HG03060 (cell line): ENCODE results near the gene UBIAD1.
A peak's percentile ranks its signal among the peaks of the same experiment; 100 is the strongest.
"Not testable (repeated sequence)": the region's sequence is repeated elsewhere in the genome, so short reads cannot be mapped to it uniquely, and the experiment has no call there.

Source experiments
- ATAC-seq: cut with Tn5 transposase; IDR thresholded peaks from one replicate; pipeline ENCODE4 v1.9.1; 2021; ENCODE audit warnings: low read depth, moderate number of reproducible peaks; ENCODE audit not compliant: unreplicated experiment

The UBIAD1 gene, protein sequence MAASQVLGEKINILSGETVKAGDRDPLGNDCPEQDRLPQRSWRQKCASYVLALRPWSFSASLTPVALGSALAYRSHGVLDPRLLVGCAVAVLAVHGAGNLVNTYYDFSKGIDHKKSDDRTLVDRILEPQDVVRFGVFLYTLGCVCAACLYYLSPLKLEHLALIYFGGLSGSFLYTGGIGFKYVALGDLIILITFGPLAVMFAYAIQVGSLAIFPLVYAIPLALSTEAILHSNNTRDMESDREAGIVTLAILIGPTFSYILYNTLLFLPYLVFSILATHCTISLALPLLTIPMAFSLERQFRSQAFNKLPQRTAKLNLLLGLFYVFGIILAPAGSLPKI

GRCh38 chr1:11272832-11273594 is at the start of gene UBIAD1:
UBIAD1 (plus strand) TSS chr1:11273198; CDS start chr1:11273532, 334 bp downstream.
- ATAC-seq = peak; percentile 46

DNA sequence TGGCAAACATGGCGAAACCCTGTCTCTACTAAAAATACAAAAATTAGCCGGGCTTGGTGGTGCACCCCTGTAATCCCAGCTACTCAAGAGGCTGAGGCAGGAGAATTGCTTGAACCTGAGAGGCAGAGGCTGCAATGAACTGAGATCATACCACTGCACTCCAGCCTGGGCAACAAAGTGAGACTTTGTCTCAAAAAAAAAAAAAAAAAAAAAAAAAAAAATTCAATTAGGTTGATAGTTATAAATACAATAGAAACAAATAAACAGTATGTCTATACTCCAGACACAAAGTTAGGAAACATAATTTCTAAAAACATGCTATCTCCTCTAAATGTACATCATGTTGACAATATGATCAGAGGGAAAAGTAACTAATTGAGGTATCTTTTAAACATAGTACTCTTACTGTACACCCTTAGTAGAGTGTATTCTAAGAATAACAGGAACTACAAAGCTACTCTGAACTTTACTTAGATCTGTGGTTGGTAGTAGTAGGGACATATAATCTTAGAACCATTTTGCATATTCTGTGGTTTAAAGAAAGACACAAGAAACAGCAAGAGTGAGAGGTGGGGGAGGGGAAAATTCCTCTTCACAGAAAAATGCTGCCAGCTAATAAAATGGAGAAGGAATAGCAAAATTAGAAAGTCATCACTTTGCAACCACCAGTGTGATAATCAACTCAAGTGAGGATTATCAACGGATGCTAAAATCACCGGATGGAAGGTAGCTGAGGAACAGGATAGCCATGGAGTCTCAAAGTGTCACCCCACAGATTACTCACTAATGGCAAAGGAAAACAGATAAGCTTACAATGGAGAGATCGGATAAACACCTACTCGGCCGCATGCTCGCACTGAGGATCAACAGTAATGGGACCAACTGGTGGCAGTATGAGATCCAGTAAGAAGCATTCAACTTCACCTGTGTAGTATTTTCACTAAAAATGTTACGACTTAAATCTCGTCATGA is 45.6 kb upstream of the UBIAD1 start:
- no peak for ATAC-seq

DNA sequence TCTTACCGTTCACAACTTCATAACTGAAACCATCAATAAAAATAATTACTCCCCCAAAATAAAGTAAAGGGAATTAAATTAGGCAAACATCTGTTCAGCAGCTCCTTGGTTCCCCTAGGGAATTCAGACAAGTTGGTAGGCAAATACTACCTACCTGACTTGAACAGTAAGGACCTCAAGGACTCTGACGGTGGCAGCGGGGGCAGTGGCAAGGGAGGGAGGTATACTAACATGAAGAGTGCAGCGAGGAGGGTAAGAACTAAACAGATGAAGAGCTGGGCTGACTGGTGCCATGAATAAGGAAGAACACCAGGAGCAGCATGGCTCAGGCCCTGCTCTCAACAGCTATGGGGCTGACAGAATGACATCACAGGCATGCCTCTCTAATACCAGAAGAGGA is 43.8 kb upstream of the UBIAD1 start:
- ATAC-seq = no peak

GRCh38 chr1:11233208-11233607 is 39.8 kb upstream of the UBIAD1 start:
- ATAC-seq = no peak

GRCh38 chr1:11237356-11237755 is 35.6 kb upstream of the UBIAD1 start:
- no peak for ATAC-seq

DNA sequence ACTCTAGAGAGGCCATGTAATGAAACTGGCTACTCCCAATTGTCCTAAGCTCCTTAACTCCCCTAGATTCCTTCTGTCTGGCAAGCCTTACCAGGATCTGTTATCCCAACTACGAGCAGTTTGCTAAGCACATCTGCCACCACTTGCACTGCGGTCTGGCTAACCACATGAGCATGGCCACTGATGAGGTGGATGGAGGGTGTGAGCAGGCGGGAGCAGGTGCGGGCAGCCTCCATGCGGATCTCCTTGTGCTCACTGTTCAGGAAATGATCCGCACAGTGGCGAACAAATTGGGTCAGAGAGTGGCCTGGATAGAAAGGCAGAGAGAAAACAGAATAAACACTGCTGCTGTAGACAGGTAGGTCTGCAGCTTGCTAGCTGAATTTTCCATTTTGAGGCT is 34.7 kb upstream of the UBIAD1 start:
- no peak for ATAC-seq

DNA sequence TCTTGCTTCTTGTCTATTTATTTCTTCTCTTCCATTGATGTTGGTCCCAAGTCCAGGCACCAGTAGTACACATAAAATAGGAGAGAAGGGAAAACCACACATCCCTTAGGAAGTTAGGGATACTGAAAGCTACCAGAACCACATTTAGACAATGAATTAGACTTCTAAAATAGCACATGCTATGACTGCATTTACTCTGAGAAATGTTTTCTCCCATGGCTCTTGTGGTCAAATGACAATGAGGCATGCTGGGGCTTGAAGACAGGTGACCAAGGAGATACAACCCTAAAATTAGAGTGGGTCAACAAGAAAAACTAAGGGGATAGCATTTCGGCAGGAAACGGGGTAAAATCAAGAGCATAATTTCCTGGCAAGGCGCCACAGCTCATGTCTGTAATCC is 27.8 kb upstream of the UBIAD1 start:
- no peak for ATAC-seq

GRCh38 chr1:11245904-11246719 is 26.9 kb upstream of the UBIAD1 start:
- ATAC-seq = no peak

GRCh38 chr1:11248169-11248568 is 24.8 kb upstream of the UBIAD1 start:
- ATAC-seq = no peak

DNA sequence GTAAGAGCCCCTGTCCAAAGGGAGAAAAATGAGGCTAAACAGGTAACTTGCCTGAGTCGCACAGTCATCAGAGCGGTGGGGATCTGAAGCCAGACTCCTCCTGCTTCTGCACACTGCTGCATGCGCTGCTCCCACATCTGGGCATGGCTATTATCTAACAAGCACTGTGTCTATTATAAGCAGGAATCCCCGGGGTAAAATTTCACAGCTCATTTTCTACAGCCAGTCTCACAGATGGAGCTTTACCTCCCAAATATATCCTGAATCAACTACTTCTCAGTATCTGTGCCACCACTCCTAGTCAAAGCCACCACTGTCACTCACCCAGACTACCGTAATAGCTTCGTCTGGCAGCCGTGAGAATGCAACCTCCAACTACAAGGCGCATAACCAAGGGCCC is 20.5 kb upstream of the UBIAD1 start:
- no peak for ATAC-seq

- no peak for ATAC-seq
Measured at GRCh38 chr1:11253226-11253625, 19.8 kb upstream of the UBIAD1 start.

DNA sequence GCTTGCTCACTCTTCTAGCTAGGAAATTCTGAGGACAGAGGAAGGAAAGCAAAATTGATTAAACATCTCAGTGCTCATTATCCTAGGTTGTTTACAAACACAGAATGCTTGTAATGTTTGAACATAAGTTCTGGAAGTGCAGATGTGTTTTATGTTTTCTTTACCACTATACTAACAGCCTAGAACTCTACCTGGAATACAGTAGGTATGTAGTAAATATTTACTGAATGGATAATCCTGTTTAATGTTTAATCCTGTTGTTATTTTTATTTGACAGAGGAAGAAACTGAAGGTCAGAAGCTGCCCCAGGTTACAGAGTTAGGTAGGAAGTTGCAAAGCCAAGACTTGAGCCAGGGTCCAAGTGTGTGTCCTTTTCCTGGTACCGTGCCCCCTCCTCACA is 16.7 kb upstream of the UBIAD1 start:
- no peak for ATAC-seq

DNA sequence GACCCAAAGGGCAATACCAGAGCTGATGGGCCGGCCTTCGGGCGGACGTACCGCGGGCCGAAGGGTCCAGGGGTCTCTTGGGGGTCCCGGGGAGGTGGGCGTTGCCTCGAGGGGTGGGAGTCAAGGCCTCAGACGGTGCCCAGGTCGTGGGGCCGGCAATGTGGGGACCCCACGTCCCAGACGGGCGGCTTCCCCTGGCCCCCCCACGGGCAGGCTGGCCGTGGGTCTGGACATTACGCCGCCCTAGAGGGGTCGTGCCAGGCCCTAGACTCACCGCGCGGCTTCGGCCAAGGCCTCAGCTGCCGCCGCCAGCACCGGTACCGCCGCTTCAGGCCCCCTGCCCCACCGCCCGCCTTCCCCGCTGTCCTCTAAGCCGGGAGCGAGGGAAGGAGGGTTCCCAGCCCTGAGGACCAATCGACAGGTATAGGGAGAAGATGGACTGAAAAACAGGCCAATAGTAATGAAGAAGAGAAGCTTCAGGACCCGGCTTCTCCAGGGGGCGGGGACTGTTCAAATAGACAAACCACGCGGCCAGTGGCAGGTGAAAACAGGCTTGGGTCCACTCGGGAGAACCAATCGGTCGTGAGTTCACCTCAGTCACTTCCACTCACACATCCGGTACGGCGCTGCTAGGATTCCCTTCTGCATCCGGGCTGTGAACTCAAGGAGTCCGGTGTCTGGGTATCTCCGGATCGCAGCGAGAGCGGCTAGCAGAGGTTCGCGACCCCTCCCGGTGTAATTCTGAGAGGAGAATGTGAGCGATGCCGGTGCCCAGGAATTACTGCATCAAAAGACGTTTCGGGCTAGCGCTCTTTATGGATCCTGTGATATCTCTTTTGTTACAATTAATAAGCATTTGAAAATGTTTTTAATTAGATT is 10.6 kb upstream of the UBIAD1 start, which contains the start of gene MTOR:
TSS of gene MTOR (minus strand) at position 381 of the 879 bp plus-strand sequence. CDS start 3,142 bp downstream, outside the sequence.
- peak; percentile 96 for ATAC-seq

GRCh38 chr1:11266268-11267074 is 6.5 kb upstream of the UBIAD1 start:
- ATAC-seq = no peak

DNA sequence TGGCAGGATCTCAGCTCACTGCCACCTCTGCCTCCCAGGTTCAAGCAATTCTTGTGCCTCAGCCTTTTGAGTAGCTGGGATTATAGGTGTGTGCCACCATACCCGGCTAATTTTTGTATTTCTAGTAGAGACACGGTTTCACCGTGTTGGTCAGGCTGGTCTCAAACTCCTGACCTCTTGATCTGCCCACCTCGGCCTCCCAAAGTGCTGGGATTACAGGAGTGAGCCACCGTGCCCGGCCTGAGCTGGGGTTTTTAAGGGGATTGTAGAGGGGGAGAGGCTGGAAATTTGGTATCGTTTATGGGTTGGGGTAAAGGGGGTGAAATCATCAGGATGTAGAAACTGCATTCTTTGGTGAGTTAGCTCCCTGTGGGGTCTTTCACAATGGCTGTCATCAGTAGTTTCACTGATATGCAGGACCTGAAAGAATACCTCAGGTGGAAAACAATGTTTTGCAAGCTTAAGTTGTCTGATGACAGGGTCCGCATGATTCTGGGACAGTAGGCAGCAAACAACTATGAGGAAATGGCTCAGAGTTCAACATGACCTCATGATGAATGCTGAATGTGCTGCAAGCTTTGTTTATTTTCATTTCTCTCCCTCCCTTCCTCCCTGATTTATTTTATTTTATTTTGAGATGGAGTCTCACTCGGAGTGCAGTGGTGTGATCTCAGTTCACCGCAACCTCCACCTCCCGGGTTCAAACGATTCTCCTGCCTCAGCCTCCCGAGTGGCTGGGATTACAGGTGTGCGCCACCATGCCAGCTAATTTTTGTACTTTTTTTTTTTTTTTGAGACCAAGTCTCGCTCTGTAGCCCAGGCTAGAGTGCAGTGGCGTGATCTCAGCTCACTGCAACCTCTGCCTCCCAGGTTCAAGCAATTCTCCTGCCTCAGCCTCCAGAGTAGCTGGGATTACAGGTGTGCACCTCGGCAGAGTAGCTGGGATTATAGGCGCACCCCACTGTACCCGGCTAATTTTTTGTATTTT is 5.4 kb upstream of the UBIAD1 start:
- not testable (repeated sequence) for ATAC-seq

GRCh38 chr1:11272544-11272831 is 510 bp upstream of the UBIAD1 start:
- ATAC-seq = no peak

- peak; percentile 29 for ATAC-seq
Measured at GRCh38 chr1:11273595-11274234, 717 bp downstream of the UBIAD1 start.
